Hematopoietic multipotent progenitor cell (in vitro differentiated cells): ENCODE data around the gene PAPPA2. TPM values are rescaled to one million over a fixed set of nuclear protein-coding genes. Genes with fewer than 3 reads are reported as not detected.
"Not testable (repeated sequence)": the region's sequence is repeated elsewhere in the genome, so short reads cannot be mapped to it uniquely, and the experiment has no call there.

ENCODE experiments used
- DNase-seq, 3 donors: peaks; one replicate each; pipeline ENCODE4 v3.0.0-alpha.2; 2011 to 2015; ENCODE audit warnings: low read depth in 2 of 3, low spot score in 2 of 3
- total RNA-seq: library from RNA; depleted of rRNA; stranded (reverse); fragments of >200 nt; gene quantifications from one replicate; pipeline ENCODE4 v1.2.3, GENCODE V29; 2012

The PAPPA2 gene
- total RNA-seq, 1 donor: under 0.01 TPM

DNA sequence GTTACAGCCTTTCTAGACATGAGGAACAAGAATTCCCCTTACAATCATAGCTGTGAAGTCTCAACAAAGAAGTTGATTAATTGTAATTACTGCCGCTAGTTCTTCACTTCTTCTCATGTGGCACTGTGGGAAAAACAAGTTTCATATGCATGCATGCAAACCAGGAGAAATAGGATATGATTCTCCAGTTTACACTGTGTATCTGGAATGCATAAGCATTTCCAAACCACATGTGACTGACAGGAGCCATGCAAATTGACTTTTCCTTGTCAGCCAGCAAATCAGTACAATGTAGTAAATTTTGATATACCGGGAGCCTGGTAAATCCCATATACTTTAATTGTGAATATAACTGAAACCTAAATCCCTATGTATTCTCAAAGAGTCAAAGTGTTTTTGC lies 279.3 kb downstream of the PAPPA2 start:
- DNase-seq: no peak

DNA sequence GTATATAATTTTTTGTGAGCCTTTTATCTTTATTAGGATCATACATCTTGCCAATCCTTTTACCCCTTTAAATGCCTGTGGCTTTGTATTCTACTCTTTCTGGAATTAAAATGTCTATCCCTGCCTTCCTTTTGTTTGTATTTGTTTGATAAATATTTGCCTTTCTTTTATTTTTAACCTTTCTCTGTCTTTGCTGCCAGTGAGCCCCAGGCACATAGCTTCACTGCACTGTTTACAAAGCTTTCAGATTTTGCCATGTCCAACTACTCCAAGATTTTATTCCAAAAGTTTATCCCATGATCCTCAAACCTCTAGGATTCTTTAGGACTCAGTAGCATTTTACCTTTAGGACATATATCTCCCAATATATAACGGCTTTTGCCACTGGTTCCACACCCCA lies 281.2 kb downstream of the PAPPA2 start:
- DNase-seq: no peak

- no peak for DNase-seq
Measured at GRCh38 chr1:176745945-176746344, 283.0 kb downstream of the PAPPA2 start.

- DNase-seq: no peak
Measured at GRCh38 chr1:176752505-176752904, 289.5 kb downstream of the PAPPA2 start.

- DNase-seq: no peak
Measured at GRCh38 chr1:176754676-176755075, 291.7 kb downstream of the PAPPA2 start.

- not testable (repeated sequence) for DNase-seq
Measured at GRCh38 chr1:176756817-176757216, 293.8 kb downstream of the PAPPA2 start.

GRCh38 chr1:176765608-176766007 lies 302.6 kb downstream of the PAPPA2 start:
- DNase-seq: no peak

GRCh38 chr1:176766779-176767178 lies 303.8 kb downstream of the PAPPA2 start:
- no peak for DNase-seq

DNA sequence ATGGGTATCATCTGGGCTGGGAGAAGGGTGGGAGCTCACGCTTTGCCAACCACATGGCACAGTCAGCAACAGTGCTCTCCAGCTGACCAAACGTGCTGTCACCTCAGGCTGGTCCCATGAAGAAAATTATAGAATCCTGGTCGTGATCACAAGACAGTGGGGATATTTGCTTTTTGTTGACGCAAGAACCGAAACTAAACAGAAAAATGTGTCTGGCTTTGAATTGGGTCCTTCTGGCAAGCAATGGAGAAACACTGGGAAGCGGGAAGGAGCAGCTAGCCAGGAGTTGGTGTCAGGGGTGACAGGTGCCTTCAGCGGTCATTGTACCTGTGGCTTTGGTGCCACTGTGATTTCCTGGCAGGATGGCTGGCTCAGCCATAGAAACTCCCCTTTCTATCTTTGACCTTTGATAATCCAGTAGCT lies 304.8 kb downstream of the PAPPA2 start:
- no peak for DNase-seq

DNA sequence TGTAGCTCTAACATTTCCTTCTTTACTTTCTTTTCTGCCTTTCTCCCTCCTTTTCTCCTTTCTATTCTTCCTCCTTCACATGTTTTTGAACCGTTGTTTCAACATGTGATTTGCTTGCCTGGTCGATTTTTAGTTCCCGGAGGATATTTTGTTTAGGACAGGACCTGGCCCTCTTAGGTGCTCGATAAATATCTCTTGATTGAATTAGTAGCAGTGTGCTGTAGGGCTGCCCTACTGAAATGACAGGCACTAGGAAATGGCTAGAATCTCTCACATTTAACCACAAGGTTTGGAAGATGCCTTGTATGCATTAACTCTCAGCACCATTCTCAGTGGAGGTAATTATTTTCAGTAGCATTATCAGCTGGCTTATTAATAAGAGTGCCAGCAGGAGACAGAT lies 305.6 kb downstream of the PAPPA2 start:
- DNase-seq: no peak

GRCh38 chr1:176770066-176770465 lies 307.1 kb downstream of the PAPPA2 start:
- DNase-seq: no peak

GRCh38 chr1:176773038-176773437 lies 310.1 kb downstream of the PAPPA2 start:
- DNase-seq: no peak

GRCh38 chr1:176774224-176774623 lies 311.2 kb downstream of the PAPPA2 start:
- DNase-seq: no peak

- DNase-seq: no peak
Measured at GRCh38 chr1:176775378-176775777, 312.4 kb downstream of the PAPPA2 start.

- no peak for DNase-seq
Measured at GRCh38 chr1:176775996-176776395, 313.0 kb downstream of the PAPPA2 start.

DNA sequence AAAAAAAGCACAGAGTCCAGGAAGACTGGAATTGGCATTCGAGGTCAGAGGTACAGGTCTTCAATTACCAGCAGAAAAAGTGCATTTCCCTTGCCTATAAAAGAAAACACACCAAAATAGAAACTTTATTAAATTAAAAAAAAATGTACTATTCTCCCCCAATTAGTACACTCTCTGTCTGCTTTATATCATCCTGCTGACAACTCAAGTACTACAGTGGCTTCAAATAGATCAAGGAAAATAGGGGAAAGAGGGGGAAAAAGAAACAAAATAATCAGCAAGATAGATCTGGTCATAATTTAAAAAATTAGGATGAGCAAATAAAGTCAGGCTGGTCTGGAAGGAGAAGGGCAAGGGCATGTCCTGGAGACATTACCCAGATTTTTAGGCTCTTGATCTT lies 315.1 kb downstream of the PAPPA2 start:
- DNase-seq: no peak

GRCh38 chr1:176779992-176780328 lies 317.0 kb downstream of the PAPPA2 start:
- no peak for DNase-seq

GRCh38 chr1:176783309-176783708 lies 320.3 kb downstream of the PAPPA2 start:
- DNase-seq: no peak

- no peak for DNase-seq
Measured at GRCh38 chr1:176785056-176785455, 322.1 kb downstream of the PAPPA2 start.

- no peak for DNase-seq
Measured at GRCh38 chr1:176785791-176786190, 322.8 kb downstream of the PAPPA2 start.

DNA sequence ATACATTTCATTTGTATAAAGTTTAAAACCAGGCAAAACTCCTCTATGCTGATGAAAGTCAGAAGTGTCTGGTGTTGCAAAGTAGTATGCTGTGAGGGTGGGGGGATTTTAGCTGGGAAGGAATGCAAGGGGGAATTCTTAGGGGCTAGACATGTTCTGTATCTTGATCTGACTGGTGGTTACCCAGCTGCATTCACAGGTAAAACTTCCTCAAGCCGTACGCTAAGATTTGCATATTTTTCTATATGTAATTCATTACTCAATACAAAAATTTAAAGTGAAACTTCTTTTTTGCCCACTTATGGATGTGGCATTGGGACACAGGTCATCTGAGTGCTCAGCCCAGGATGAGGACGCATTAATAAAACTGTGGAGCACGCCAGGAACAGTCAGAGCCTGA lies 323.3 kb downstream of the PAPPA2 start:
- no peak for DNase-seq

GRCh38 chr1:176789571-176790090 lies 326.7 kb downstream of the PAPPA2 start:
- no peak for DNase-seq

GRCh38 chr1:176790786-176791185 lies 327.8 kb downstream of the PAPPA2 start:
- no peak for DNase-seq
